ENCODE results near the gene SLC7A6OS.

The SLC7A6OS gene

GRCh38 chr16:68310437-68310773 lies 341 bp downstream of the SLC7A6OS start:
- Histone ChIP-seq H3K79me2 (ENCODE audit: low read length) (peaks cover 93% of the 10 kb centered on the region), H3K27ac (ENCODE audit: low read length) (peak overlapping the region; percentile 62; the same call in 1 of the 2 replicates), H3K9me3 (replicated peaks; ENCODE audit: insufficient read depth, low read length) (no peaks in the 10 kb centered on the region), H3K4me2 (ENCODE audit: low read depth, low read length) (peak overlapping the region; percentile 85), H3F3A (ENCODE audit: insufficient read depth, low read length) (peaks cover 31% of the 10 kb centered on the region), H3K27me3 (replicated peaks; ENCODE audit: insufficient read depth, low read length) (no peaks in the 10 kb centered on the region), H3K4me3 (ENCODE audit: low read length) (peak overlapping the region; percentile 99), H3K36me3 (replicated peaks; ENCODE audit: insufficient read depth, low read length) (no peaks in the 10 kb centered on the region; the same call in 1 of the 2 replicates), H3K9ac (ENCODE audit: low read length) (peak overlapping the region; percentile 81), H4K20me1 (ENCODE audit: insufficient read depth, low read length) (no peaks in the 10 kb centered on the region), H3K9me2 (replicated peaks; ENCODE audit: insufficient read depth, low read length) (no peaks in the 10 kb centered on the region), H2AFZ (ENCODE audit: low read length) (peak overlapping the region; percentile 87), H3K4me1 (ENCODE audit: low read length) (peaks cover 27% of the 10 kb centered on the region)
- no peak for DNase-seq
- TF ChIP-seq EZH2phosphoT487 (IDR thresholded peaks at IDR 0.05; ENCODE audit: low read length) (no peak), CTCF (IDR thresholded peaks at IDR 0.05; ENCODE audit: low read length) (no peak), EZH2 (optimal IDR thresholded peaks at IDR 0.05; ENCODE audit: low read depth, low read length) (no peak)

GRCh38 chr16:68309799-68310198 lies 947 bp downstream of the SLC7A6OS start:
- H3K36me3 ChIP-seq (replicated peaks; ENCODE audit: insufficient read depth, low read length): no peaks in the 10 kb centered on the region; the same call in 1 of the 2 replicates
- H3K9me2 ChIP-seq (replicated peaks; ENCODE audit: insufficient read depth, low read length): no peaks in the 10 kb centered on the region
- H3F3A ChIP-seq (ENCODE audit: insufficient read depth, low read length): peaks cover 31% of the 10 kb centered on the region
- H3K27ac ChIP-seq (ENCODE audit: low read length): peak overlapping the region; percentile 62; the same call in 1 of the 2 replicates
- peak overlapping the region; percentile 81 for H3K9ac ChIP-seq (ENCODE audit: low read length)
- TF ChIP-seq CTCF (IDR thresholded peaks at IDR 0.05; ENCODE audit: low read length): no peak
- TF ChIP-seq EZH2 (optimal IDR thresholded peaks at IDR 0.05; ENCODE audit: low read depth, low read length): no peak
- TF ChIP-seq EZH2phosphoT487 (IDR thresholded peaks at IDR 0.05; ENCODE audit: low read length): no peak
- 0 out of 2 replicates have a peak overlapping the region, but pooled peaks have one; percentile 87 for H2AFZ ChIP-seq (ENCODE audit: low read length)
- H3K4me2 ChIP-seq (ENCODE audit: low read depth, low read length): peak overlapping the region; percentile 85
- peak; percentile 30 for DNase-seq
- no peaks in the 10 kb centered on the region for H4K20me1 ChIP-seq (ENCODE audit: insufficient read depth, low read length)
- peak overlapping the region; percentile 99 for H3K4me3 ChIP-seq (ENCODE audit: low read length)
- H3K27me3 ChIP-seq (replicated peaks; ENCODE audit: insufficient read depth, low read length): no peaks in the 10 kb centered on the region
- peaks cover 32% of the 10 kb centered on the region for H3K4me1 ChIP-seq (ENCODE audit: low read length)
- H3K79me2 ChIP-seq (ENCODE audit: low read length): peaks cover 93% of the 10 kb centered on the region
- no peaks in the 10 kb centered on the region for H3K9me3 ChIP-seq (replicated peaks; ENCODE audit: insufficient read depth, low read length)

- Histone ChIP-seq H3K4me2 (ENCODE audit: low read depth, low read length) (peak overlapping the region; percentile 27; the same call in 1 of the 2 replicates), H3K79me2 (ENCODE audit: low read length) (peaks cover 83% of the 10 kb centered on the region), H3K4me3 (ENCODE audit: low read length) (no peak overlapping the region), H3K9ac (ENCODE audit: low read length) (no peak overlapping the region), H4K20me1 (ENCODE audit: insufficient read depth, low read length) (no peaks in the 10 kb centered on the region), H3K4me1 (ENCODE audit: low read length) (peaks cover 27% of the 10 kb centered on the region), H3K36me3 (replicated peaks; ENCODE audit: insufficient read depth, low read length) (peaks cover 9% of the 10 kb centered on the region), H3K27ac (ENCODE audit: low read length) (peak overlapping the region; percentile 27; the same call in 1 of the 2 replicates), H3K9me3 (replicated peaks; ENCODE audit: insufficient read depth, low read length) (no peaks in the 10 kb centered on the region), H3K9me2 (replicated peaks; ENCODE audit: insufficient read depth, low read length) (no peaks in the 10 kb centered on the region), H2AFZ (ENCODE audit: low read length) (no peak overlapping the region), H3F3A (ENCODE audit: insufficient read depth, low read length) (peaks cover 30% of the 10 kb centered on the region), H3K27me3 (replicated peaks; ENCODE audit: insufficient read depth, low read length) (no peaks in the 10 kb centered on the region)
- no peak for TF ChIP-seq CTCF (IDR thresholded peaks at IDR 0.05; ENCODE audit: low read length)
- TF ChIP-seq EZH2 (optimal IDR thresholded peaks at IDR 0.05; ENCODE audit: low read depth, low read length): no peak
- TF ChIP-seq EZH2phosphoT487 (IDR thresholded peaks at IDR 0.05; ENCODE audit: low read length): no peak
- no peak for DNase-seq
Measured at GRCh38 chr16:68306633-68307032, 4.1 kb downstream of the SLC7A6OS start.

All from MM.1S (cell line).